ENCODE data around the gene CCNT1. TPM values are rescaled to one million over a fixed set of nuclear protein-coding genes. Genes with fewer than 3 reads are reported as not detected.
"Not testable (repeated sequence)": the region's sequence is repeated elsewhere in the genome, so short reads cannot be mapped to it uniquely, and the experiment has no call there.

CCNT1 gene
- total RNA-seq, 1 donor, result 25.0 TPM

- Histone ChIP-seq H3K4me2 (ENCODE audit: insufficient read depth, low read length) (no peak overlapping the region), H3K9me3 (ENCODE audit: low read depth, low read length) (no peaks in the 10 kb centered on the region), H3K4me3 (ENCODE audit: insufficient read depth, low read length) (no peak overlapping the region), H3K79me2 (ENCODE audit: insufficient read depth, low read length) (no peaks in the 10 kb centered on the region), H4K20me1 (ENCODE audit: insufficient read depth, low read length) (no peaks in the 10 kb centered on the region), H3K27ac (ENCODE audit: low read depth, low read length) (no peak overlapping the region), H3K36me3 (ENCODE audit: insufficient read depth, low read length) (peaks cover 19% of the 10 kb centered on the region), H2AFZ (ENCODE audit: low read length) (no peak overlapping the region), H3K4me1 (ENCODE audit: insufficient read depth, low read length) (no peaks in the 10 kb centered on the region), H3K27me3 (ENCODE audit: insufficient read depth, low read length) (no peaks in the 10 kb centered on the region)
- no peak for DNase-seq (ENCODE audit: insufficient read length, low spot score, missing footprints)
- TF ChIP-seq CTCF (IDR thresholded peaks at IDR 0.05; ENCODE audit: extremely low read depth, low read depth, low read length), result no peak
These were observed 73.5 kb downstream of the CCNT1 start for GRCh38 chr12:48643011-48643410.

- H3K27ac ChIP-seq (ENCODE audit: low read depth, low read length); H4K20me1 ChIP-seq (ENCODE audit: insufficient read depth, low read length); H3K9me3 ChIP-seq (ENCODE audit: low read depth, low read length); H3K4me2 ChIP-seq (ENCODE audit: insufficient read depth, low read length); H3K79me2 ChIP-seq (ENCODE audit: insufficient read depth, low read length); H3K27me3 ChIP-seq (ENCODE audit: insufficient read depth, low read length); H3K4me1 ChIP-seq (ENCODE audit: insufficient read depth, low read length); DNase-seq (ENCODE audit: insufficient read length, low spot score, missing footprints); H2AFZ ChIP-seq (ENCODE audit: low read length); H3K4me3 ChIP-seq (ENCODE audit: insufficient read depth, low read length): not testable (repeated sequence)
- peaks cover 15% of the 10 kb centered on the region for H3K36me3 ChIP-seq (ENCODE audit: insufficient read depth, low read length)
These were observed 74.6 kb downstream of the CCNT1 start for GRCh38 chr12:48641752-48642555.

DNA sequence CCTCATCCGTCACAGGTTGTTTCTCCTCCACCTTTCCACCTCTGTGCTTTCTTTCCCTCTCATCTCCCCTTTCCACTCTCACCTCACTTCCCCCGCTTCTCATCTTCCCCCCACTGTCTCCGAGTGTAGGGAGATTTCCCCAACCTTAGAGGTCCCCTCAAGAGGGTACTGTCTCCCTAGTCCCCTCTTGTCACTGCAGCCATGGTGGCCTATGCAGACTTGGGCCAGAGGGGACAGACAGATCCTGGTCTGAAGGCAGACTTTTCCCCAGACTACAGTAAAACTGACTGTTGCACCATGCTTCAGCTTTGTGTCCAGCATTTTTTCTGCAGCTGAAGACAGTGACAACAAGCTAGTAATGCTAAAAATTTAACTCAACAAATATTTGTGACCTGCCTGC is 75.7 kb downstream of the CCNT1 start:
- Histone ChIP-seq H3K79me2 (ENCODE audit: insufficient read depth, low read length) (no peaks in the 10 kb centered on the region), H3K27ac (ENCODE audit: low read depth, low read length) (no peak overlapping the region), H3K36me3 (ENCODE audit: insufficient read depth, low read length) (peaks cover 15% of the 10 kb centered on the region), H3K27me3 (ENCODE audit: insufficient read depth, low read length) (no peaks in the 10 kb centered on the region), H3K4me2 (ENCODE audit: insufficient read depth, low read length) (no peak overlapping the region), H4K20me1 (ENCODE audit: insufficient read depth, low read length) (no peaks in the 10 kb centered on the region), H2AFZ (ENCODE audit: low read length) (no peak overlapping the region), H3K9me3 (ENCODE audit: low read depth, low read length) (no peaks in the 10 kb centered on the region), H3K4me3 (ENCODE audit: insufficient read depth, low read length) (no peak overlapping the region), H3K4me1 (ENCODE audit: insufficient read depth, low read length) (no peaks in the 10 kb centered on the region)
- TF ChIP-seq CTCF (IDR thresholded peaks at IDR 0.05; ENCODE audit: extremely low read depth, low read depth, low read length), result no peak
- no peak for DNase-seq (ENCODE audit: insufficient read length, low spot score, missing footprints)

GRCh38 chr12:48640428-48640827 is 76.1 kb downstream of the CCNT1 start:
- H3K9me3 ChIP-seq (ENCODE audit: low read depth, low read length), result no peaks in the 10 kb centered on the region
- H3K4me3 ChIP-seq (ENCODE audit: insufficient read depth, low read length), result no peak overlapping the region
- no peak for DNase-seq (ENCODE audit: insufficient read length, low spot score, missing footprints)
- no peaks in the 10 kb centered on the region for H3K27me3 ChIP-seq (ENCODE audit: insufficient read depth, low read length)
- H3K4me2 ChIP-seq (ENCODE audit: insufficient read depth, low read length), result no peak overlapping the region
- H4K20me1 ChIP-seq (ENCODE audit: insufficient read depth, low read length), result no peaks in the 10 kb centered on the region
- no peak for TF ChIP-seq CTCF (IDR thresholded peaks at IDR 0.05; ENCODE audit: extremely low read depth, low read depth, low read length)
- H3K36me3 ChIP-seq (ENCODE audit: insufficient read depth, low read length), result peaks cover 15% of the 10 kb centered on the region
- H3K4me1 ChIP-seq (ENCODE audit: insufficient read depth, low read length), result no peaks in the 10 kb centered on the region
- H2AFZ ChIP-seq (ENCODE audit: low read length), result no peak overlapping the region
- H3K27ac ChIP-seq (ENCODE audit: low read depth, low read length), result no peak overlapping the region
- H3K79me2 ChIP-seq (ENCODE audit: insufficient read depth, low read length), result no peaks in the 10 kb centered on the region

Small RNA genes lying within 50 kb of the gene (small RNA-seq; reads per million reads assigned to genes)
- gene MIR1291, result not detected
- gene SNORA2A, result 1,667 reads per million, percentile 99 among the genes with 10 or more reads in this experiment
- 61.5 reads per million, percentile 96 among the genes with 10 or more reads in this experiment for gene SNORA2B
- 6.3 reads per million, percentile 89 among the genes with 10 or more reads in this experiment for gene SNORA2C

Other genes starting within 250 kb of the CCNT1 start
- gene ANP32D, start 244.1 kb downstream of the CCNT1 start, total RNA-seq, result not detected in 2 replicates
- not detected in 2 replicates for gene C12orf54, start 234.2 kb downstream of the CCNT1 start, total RNA-seq
- gene OR8S1, start 191.1 kb downstream of the CCNT1 start, total RNA-seq, result not detected in 2 replicates
- gene LALBA, start 146.7 kb downstream of the CCNT1 start, total RNA-seq, result not detected in 2 replicates
- gene KANSL2, start 34.5 kb downstream of the CCNT1 start, total RNA-seq, result 37.4 and 48.1 TPM in 2 replicates
- 30.8 and 33.0 TPM in 2 replicates for gene ADCY6, start 72.4 kb upstream of the CCNT1 start, total RNA-seq
- 10.9 and 15.2 TPM in 2 replicates for gene CACNB3, start 101.8 kb upstream of the CCNT1 start, total RNA-seq
- gene DDX23, start 135.5 kb upstream of the CCNT1 start, total RNA-seq, result 48.6 and 53.6 TPM in 2 replicates
- 0.29 and 0.36 TPM in 2 replicates for gene RND1, start 149.2 kb upstream of the CCNT1 start, total RNA-seq
- gene FKBP11, start 208.8 kb upstream of the CCNT1 start, total RNA-seq, result 24.8 and 31.8 TPM in 2 replicates
- gene ARF3, start 240.8 kb upstream of the CCNT1 start, total RNA-seq, result 51.9 and 53.9 TPM in 2 replicates

All from osteoblast (primary cell).